GM21367 (cell line): ENCODE measurements around the gene CADPS2.
"Not testable (repeated sequence)": the region's sequence is repeated elsewhere in the genome, so short reads cannot be mapped to it uniquely, and the experiment has no call there.

ENCODE experiments used
- ATAC-seq: cut with Tn5 transposase; IDR thresholded peaks from one replicate; pipeline ENCODE4 v1.9.1; 2021; ENCODE audit not compliant: unreplicated experiment

Gene CADPS2

DNA sequence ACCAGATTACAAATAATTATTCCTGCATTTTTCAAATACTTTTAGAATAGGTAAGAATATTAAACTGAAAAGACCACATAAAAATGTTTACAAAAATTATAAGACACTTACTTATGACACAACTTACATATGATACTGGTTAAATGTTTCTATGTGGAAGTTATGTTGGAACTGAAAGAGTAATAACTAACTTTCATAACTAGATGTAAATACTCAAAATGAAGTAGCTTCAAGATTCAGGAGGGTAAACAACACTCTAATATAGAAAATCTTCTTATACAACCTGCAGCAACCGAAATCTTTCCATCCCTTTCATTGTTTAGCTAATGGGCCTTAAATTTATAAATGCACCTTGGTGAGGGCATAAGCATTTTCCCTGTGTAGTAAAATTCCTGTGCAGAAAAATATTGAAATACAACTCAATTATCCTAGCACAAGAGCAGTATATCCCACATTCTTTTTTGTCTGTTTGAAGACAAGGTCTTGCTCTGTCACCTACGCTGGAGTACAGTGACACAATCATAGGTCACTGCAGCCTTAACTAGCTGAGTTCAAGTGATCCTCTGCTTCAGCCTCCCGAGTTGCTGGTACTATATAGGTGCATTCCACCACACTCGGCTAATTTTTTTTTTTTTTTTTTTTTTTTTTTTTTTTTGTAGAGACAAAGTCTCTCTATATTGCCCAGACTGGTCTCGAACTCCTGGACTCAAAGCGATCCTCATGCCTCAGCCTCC, 168.7 kb downstream of the CADPS2 start:
- no peak for ATAC-seq

DNA sequence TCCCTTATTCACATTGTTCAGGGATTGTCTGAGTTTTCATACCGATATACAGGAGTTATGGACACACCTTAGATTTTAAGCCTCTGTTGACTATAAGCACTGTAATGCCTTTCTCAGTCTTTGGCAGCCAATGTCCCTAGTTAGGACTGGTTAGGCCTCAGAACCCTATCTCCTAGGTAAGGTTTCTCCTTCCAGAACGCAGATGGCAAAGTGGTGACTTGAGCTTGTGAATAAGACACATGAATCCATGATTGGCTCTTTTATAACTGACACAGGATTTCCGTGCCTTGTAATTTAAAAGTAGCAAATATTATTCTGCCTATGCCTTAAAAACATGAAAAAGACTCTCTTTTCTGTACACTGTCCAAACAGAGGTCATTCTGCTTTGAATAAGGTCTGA, 171.1 kb downstream of the CADPS2 start:
- ATAC-seq: no peak

DNA sequence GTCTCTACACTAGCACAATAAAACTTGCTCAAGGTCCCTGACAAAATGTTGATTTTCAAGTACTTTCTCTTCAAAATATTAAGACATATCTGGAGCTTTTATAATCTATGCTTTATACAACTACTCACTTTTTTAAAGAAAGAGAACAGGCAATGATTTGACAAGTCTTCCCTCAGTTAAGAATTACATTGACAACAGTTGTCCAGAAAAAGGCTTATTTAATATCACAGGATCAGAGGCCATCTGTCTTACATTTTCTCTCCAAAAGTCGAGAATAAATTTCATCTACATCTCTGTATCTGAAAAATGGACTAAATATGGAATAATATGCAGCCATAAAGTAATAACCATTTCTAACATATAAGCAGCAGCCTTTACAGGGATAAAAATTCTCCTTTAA, 175.3 kb downstream of the CADPS2 start:
- no peak for ATAC-seq

DNA sequence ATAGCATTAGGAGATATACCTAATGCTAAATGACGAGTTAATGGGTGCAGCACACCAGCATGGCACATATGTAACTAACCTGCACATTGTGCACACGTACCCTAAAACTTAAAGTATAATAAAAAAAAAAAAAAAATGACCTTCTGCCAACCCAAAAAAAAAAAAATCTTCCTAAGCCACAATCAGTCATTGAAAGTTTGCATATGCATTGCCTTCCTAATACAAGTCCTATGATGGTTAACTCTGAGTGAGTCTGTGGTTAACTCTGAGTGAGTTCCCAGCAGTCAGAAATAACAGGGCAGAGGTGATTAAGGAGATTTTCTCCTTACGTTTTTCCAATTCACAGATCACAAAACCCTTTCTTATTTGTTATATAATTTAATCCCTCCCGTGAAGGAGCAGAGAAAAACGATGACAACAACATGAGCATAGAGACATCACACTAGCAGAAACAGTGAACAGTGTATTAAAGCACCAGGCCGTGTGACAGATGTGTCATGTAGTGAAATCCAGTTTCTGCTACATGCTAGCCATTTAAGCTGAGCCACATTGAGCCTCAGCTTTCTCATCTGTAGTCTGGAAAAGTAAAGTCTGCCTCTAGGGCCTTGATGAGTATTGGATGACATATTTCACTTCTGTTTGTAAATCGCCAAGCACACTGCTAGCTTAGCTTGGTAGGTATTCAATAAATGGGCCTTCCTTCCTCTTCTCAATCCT, 176.2 kb downstream of the CADPS2 start:
- no peak for ATAC-seq

DNA sequence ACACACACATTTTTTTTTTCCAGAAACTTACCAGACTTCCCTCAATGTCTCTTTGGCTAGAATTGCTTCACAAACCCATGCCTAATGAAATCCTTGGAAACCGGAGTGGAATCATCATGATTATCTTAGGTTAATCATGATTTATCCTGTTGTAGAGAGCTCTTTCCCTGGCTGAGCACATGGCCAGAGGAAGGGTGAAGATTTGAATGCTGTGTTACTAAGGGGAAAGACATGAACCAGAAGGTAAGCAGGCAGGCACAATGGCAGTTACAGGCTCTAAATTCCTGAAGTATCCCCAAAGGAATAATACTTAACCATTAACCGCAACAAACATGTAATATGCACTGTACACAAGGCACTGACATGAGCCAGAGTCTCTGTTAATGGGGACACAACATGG, 179.4 kb downstream of the CADPS2 start:
- ATAC-seq: no peak

DNA sequence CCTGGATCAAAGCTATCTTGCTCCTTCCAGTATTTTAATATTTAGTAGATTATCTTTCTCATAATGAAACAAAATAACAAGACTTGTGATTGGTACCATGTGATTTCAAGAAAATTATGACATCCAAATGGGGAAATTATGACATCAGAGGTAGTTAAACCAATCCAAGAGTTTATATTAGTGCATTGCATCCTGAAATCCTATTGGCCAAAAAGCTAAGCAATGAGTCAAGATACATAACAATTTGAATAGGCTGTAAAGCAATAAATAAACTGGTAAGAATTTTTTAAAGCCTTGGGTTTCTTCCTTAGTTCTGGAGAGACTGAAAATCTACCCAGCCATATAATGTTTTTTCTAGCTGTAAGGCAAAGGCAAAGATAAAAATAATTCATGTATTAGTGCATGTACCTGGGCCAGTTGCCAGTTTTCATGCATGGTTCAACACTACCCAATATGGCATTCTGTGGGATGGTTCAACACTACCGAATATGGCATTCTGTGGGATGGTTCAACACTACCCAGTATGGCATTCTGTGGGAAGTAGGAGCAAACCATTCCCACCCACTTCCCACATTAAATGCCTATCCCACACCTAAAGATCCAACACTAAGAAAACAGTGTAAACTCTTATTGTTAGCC, 183.3 kb downstream of the CADPS2 start, which contains the start of gene RNF148:
Gene RNF148 (minus strand): TSS at position 51 of the 639 bp plus-strand sequence. CDS start 172 bp downstream, outside the sequence.
- no peak for ATAC-seq

DNA sequence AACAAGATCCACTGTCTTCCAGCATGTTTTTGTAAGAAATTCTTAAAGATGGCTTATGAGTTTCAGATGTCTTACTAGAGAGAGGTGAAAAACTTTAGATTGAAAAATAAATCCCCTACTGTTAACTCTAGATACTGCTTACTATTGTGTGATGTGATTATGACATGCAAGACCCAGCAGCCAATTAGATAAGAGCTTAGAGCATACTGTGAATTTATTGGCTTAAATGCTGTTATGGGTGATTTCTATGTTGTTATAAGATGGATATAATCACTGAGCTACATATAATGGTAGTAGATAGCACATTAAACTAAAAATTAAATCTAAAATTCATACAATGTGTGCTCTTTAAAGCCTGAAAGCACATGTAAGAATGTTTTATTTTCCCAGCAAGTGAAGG, 187.2 kb downstream of the CADPS2 start, which contains the start of gene RNF133:
Gene RNF133 (minus strand): TSS at position 101 of the 400 bp plus-strand sequence. CDS start 199 bp downstream, outside the sequence.
- no peak for ATAC-seq

DNA sequence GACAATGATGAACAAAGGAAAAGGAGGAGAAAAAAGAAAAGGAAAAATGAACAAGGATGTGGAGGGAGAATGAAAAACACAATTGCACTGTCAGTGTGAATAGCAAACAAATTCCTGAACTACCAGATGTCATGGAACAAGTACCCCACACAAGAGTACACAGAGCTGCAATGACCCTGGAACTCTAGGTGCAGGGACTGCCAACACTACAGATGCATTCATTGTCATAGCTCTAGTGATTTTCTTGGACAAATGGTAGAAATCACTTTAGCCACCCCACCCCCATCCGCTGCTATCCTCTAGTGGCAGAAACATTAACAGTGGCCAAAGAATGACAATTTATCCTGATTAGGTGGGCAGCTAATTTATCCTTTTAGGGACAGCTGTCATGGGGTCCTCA, 190.4 kb downstream of the CADPS2 start:
- ATAC-seq: no peak

DNA sequence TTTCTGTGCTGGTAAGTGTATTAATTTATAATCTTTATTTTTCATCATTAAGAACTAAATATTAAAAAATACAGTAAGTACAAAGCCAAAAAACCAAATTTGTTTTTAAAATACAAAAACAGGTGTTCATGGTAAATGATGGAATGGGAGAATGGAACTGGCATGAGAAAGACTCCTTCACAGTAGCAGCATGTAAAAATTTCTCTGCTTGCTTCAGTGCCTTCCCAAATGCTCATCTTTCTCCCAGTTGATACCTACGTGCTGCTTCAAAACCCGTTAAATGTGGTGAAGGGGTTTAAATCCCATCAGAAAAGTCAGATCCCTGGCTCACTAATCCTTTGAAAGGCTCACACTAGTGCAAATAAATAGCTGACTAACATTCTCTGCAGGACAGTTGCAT, 191.6 kb downstream of the CADPS2 start:
- ATAC-seq: no peak

DNA sequence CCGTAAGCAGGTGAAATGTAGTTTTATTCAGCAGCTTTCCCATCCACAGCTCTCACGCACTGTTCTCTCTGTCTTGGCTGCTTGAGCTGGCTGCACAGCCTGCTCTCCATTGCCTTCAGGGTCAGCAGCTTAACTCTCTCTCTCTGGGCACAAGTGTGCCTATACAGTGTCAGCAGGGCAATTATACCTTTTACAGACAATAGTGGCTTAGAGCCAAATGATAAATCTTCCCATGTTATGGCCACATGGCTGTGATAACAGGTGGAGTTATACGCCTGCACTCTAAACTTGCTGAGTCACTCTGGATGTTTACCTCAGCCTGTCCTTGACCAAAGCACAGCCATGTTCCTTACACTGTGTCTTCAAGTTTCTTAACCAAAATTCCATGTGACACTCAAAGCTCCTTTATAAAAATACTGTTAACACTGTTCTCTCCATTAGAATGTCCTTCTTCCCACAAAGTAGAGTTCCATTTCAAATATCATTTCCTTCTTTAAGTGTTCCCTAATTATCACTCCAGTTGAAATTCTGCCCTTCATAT, 193.4 kb downstream of the CADPS2 start:
- ATAC-seq: no peak

DNA sequence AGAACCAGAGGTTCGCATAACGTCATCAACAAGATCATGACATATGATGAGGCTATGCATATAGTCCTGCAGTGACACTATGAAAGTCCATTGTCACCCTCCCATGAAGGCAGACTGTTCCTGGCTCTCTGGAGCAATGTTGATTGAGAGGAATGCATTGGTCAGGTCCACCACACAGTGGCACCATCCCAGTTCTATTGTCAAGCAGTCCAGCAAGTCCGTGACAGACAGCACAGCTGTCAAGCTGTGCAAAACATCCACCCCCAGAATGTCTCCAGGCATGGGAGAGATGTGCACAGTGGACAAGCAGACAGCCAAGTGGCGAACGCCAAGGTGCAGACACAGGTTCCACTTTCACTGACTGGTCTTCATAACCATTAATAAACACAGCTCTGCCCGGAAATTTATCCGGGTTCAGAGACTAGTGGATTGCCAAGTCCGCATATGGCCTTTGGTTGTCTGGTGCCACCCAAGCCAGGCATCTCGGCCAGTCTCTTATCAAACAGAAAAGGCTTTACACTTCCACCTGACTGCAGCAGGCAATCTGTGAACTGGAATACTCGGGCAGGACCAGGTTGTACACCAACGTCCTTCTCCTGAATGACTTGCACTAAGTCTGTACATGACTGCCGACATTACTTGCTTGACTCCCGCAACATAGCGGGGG, 194.6 kb downstream of the CADPS2 start:
- no peak for ATAC-seq

DNA sequence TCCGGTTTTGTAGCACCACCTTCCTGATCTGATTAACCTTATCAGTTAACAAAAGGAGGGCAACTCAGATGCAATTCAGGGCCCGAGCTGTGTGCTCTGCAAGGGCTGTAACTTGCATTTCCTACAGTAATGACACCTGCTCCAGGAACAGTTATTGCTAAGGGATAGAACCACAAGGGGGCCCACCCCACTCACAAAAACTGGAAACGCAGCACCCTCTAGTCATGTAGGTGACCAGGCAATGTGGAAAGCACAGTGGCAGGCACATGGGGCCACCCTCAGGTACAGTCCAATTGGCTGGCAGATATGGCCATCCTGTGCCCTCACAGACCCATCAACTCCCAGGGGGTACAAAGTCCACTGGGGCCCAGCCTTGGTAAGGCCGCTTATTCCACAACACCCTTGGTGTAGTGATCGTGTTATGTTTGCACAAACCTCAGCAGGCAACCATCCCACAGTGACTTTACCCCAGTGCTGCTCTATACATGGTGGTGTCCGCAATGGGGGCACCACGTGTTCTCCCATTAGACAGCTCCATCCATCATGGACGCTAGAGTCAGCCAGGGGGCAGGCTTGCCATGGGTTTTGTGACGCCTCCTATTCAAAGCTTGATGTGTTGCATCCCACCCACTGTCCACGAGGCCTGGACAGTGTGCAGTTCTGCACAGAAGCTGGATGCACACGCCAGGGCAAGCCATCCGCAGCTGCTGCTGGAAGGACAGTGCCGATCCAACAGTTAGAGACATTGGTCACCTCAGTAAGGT, 196.7 kb downstream of the CADPS2 start:
- ATAC-seq: no peak

DNA sequence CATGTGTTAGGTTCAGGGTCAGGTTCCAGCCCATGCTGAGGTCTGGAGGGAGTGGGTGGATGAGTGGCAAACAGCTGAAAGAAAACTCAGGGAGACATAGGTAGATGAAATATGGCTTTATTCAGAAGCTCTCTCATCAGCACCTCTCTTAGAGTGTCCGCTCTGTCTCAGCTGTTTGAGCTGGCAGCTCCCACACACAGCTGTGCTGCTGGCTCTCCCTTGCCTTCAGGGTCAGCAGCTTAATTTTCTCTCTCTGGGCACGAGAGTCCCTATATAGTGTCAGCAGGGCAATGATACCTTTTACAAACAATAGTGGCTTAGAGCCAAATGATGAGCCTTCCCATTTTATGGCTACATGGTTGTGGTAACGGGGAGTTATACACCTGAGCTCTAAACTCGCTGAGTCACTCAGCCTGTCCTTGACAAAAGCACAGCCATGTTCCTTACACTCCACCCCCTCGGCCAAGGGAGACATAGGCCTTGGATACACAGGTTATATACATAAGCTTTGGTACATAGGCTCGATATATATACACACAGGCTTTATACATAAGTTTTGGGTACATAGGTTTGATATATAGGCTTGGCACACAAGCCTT, 197.8 kb downstream of the CADPS2 start:
- ATAC-seq: no peak

DNA sequence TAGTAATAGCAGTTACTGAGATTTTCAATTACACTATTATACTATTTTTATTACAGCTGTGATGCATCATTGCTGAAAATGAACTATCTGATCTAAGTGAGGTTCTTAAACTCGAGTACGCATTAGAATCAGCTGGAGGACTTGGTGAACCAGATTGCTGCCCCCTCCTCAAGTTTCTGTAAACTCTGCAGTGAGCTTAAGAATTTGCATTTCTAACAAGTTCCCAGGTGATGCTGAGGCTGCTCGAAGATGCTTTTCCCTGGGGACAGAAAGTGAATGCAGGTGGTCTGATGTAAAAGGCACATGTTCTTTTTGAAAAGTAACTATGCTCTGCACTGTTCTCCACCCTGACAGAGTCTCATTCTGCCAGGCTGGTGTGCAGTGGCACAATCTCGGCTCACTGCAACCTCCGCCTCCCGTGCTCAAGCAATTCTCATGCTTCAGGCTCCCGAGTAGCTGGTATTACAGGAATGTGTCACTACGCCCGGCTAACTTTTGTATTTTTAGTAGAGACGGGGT, 199.8 kb downstream of the CADPS2 start:
- no peak for ATAC-seq

DNA sequence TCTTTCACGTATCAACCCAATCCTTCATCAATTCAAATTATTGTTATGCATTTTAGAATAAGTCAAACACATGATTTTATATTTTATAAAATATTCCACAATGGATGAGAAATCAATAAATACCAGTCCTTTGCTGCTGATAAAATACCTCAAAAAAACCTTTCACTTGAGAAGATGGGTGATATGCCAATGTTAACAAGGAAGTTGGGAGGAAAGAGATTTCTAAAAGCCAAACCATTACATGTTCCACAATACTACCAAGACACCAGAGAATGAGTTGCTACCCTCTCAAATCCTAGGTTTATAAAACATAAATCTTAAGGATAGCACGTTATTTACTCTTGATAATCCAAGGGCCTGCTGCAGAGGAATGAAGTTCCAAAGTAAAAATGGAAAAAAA, 201.8 kb downstream of the CADPS2 start:
- ATAC-seq: no peak

DNA sequence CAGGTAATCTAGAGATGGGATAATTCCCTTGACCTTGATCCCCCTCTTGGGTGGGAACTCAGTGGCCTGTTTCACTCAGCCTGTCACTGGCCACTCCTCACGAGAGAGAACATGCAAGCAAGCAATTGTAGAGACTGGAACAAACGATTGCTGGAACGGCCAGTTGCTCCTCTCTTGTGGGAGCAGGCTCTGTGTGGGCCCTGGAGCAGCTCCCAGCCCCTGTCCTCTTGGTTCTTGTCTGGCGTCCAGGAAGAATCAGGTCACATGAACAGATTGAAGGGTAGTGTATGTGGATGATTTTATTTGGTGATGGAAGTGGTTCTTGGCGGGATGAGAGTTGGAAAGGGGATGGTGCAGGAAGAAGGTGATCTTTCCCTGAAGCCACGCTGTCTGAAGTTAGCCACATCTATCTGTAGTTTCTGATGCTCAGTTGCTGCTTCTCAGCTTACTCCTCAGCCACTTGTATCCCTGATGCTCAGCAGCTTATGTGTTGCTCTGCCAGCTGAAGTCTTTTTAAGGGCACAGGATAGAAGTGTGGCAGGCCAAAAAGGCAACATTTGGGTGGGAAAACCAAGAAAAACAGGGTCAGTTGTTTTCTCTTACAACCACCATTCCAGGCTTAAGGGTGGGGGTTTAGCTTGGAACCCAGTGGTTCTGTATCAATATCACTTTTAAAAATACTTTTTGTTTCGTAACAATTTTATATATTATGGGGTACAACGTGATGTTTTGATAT, 203.3 kb downstream of the CADPS2 start:
- no peak for ATAC-seq

DNA sequence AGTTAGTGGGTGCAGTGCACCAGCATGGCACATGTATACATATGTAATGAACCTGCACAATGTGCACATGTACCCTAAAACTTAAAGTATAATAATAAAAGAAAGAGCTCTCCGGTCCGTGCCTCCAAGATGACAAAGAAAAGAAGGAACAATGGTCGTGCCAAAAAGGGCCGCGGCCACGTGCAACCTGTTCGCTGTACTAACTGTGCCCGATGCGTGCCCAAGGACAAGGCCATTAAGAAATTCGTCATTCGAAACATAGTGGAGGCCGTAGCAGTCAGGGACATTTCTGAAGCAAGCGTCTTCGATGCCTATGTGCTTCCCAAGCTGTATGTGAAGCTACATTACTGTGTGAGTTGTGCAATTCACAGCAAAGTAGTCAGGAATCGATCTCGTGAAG, 205.1 kb downstream of the CADPS2 start:
- ATAC-seq: not testable (repeated sequence)

DNA sequence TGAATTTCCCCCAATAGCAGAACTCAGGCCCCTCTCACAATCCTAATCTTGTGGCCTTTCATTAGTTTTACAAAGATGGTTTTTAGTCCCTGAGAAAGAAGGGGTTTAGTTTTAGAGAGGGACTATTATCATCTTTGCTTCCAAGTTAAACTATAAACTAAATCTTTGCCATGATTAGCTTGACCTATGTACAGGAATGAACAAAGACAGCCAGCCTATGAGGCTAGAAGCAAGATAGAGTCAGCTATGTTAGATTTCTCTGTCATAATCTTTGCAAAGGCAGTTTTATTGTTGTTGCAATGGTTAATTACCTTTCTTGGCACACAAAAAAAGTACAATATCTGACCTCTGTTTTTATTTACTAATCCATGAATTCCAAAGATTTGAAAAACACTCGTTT, 206.4 kb downstream of the CADPS2 start:
- no peak for ATAC-seq

DNA sequence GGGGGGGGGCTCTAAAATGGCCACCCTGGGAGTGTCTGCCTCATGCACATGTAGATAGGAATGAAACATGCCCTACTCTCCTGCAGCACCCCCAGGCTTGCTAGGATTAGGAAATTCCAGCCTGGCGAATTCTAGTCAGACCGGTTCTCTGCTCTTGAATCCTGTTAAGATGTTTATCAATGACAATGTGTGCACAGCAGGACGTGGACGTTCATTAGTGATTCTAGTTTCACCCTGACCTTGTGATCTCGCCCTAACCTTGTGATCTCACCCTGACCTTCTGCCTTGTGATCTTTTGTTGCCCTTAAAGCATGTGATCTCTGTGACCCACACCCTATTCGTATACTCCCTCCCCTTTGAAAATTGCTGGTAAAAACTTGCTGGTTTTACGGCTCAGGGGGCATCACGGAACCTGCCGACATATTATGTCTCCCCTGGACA, 207.0 kb downstream of the CADPS2 start:
- ATAC-seq: not testable (repeated sequence)
